ENCODE data around the gene BCL2. TPM values are rescaled to one million over a fixed set of nuclear protein-coding genes. Genes with fewer than 3 reads are reported as not detected.

The BCL2 gene
- polyA plus RNA-seq, 4 donors: 23.3 to 28.8 (median 27.1) TPM

DNA sequence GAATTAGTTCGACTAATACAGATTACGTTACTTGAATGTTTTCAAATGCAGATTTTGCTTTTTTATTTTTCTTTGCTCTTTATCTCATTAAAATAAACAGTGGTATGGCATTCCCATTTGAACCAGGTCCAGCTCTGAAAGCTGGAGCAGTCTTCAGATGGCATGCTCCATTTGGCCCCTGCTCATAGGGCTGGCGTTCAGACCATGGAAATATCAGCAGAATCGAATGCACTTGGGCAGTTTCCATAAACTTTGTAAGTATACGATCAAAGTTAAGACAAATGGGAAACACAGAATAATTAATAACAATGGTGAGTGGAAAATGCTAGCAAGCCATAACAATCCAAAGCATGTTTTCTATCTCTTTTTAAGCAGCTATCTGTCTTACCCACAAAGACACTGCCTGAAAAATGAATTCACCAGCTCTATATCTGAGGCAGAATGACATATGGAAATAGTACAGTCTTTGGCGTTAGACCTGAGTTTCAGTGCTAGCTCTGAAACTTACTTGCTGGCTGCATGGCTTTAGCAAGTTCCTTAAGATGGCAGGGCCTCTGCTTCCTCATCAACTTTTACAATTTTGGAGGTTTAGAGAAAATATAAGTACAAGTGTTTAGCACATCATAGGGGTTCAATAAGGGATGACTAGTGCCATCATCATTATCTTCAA is 131.6 kb downstream of the BCL2 start:
- no peak for DNase-seq (ENCODE audit: low read depth in 4 of 4, low spot score in 3 of 4)

DNA sequence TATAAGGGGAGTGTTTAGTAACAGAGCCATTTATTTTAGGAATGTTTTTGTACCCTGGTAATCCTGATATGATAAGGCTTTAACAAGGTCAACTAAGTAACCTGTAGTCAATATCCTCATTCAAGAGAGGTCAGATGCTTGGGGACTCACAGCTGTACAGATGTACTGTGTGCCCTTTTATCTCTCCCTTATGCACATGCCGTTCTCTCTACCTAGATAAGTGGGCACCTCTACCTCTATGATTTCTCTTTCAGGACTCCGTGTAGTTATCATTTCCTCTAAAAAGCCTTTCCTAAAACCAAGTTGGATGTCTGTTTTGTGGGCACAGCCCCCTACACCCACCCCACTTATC is 132.4 kb downstream of the BCL2 start:
- DNase-seq (ENCODE audit: low read depth in 4 of 4, low spot score in 3 of 4): no peak

- DNase-seq (ENCODE audit: low read depth in 4 of 4, low spot score in 3 of 4): no peak
Measured at GRCh38 chr18:63186520-63187222, 132.9 kb downstream of the BCL2 start.

DNA sequence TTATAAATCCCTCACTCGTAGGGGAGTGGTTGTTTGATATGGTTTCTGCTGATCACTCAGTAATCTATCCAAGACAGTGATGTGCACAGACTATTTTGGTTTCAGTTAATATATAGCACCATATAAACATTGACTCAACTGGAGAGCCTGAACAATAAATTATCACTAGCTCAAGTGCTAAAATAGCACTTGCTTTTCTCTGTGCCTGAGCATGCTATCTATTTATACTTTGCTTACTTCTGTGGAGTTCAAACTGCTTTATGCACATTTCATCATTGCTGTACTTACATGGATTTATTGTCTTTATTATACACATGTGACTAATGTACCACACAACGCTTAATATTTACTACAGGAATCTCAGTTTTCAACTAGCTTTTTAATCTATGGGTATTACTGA is 133.6 kb downstream of the BCL2 start:
- no peak for DNase-seq (ENCODE audit: low read depth in 4 of 4, low spot score in 3 of 4)

DNA sequence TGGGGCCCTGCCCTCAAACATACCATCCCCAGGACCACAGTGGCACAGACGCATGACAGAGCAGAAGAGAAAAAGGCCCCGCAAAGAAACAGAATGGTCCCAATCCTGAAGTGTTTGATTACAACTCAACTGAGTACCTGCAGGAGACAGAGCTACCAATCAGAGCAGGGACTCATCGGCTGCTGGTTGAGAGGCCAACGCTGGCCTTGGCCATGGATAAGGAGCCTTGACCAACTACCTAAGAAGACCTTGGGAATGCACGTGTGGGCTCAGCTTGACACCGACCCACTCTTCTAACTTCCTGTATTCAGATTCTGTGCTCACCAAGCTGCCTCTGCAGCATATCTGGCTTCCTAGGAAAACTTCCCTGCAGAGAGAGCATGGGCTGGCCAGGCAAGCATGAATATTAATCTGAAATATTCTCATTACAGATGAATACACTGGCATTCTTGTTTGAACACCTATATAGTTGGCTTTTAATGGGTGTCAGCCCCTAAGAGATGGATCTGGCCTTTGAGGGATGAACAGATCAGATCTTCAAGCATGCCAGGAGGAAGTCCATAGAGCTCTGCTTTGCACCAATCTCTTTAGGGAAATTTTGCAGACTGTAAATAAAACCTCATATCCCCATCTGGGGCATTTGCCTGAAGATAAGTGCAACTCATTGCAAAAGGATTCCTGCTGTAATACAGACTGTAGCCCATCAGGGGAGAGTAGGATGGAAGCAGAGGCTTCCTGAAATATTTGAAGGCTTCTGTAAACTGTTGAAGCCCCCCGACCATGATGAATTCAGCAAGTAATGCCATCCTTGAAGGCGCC is 135.4 kb downstream of the BCL2 start:
- no peak for DNase-seq (ENCODE audit: low read depth in 4 of 4, low spot score in 3 of 4)

- no peak for DNase-seq (ENCODE audit: low read depth in 4 of 4, low spot score in 3 of 4)
Measured at GRCh38 chr18:63183378-63183777, 136.2 kb downstream of the BCL2 start.

- no peak for DNase-seq (ENCODE audit: low read depth in 4 of 4, low spot score in 3 of 4)
Measured at GRCh38 chr18:63182861-63183260, 136.7 kb downstream of the BCL2 start.

- DNase-seq (ENCODE audit: low read depth in 4 of 4, low spot score in 3 of 4): no peak
Measured at GRCh38 chr18:63182310-63182772, 137.2 kb downstream of the BCL2 start.

DNA sequence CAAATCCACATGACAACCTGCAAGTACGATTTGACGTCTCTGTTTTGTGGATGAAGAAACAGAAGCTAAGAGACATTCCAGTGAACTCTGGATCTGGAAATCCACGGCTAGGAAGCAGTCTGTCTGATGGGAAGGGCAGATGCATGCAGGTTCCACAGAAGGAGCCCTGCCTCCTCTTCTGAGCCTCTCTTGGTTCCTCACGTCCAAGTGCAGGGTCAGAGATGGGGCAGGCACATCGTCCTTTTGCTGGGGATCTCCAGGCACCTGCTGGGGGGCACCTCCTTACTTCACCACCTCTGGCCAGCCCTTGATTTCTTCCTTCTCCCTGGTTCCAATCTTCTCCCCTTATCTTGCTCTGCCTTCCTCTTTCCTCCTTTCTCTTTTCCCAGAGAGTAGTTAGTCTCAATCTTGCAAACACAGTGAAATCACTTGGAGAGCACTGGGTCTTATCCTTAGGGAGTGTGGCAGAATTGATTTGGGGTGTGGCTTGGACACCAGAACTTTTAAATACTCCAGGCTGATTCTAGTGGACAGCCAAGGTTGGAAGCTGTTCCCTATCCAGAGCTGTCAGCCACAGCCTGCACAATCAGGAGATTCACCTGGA is 137.8 kb downstream of the BCL2 start:
- no peak for DNase-seq (ENCODE audit: low read depth in 4 of 4, low spot score in 3 of 4)

GRCh38 chr18:63180971-63181376 is 138.6 kb downstream of the BCL2 start:
- no peak for DNase-seq (ENCODE audit: low read depth in 4 of 4, low spot score in 3 of 4)

DNA sequence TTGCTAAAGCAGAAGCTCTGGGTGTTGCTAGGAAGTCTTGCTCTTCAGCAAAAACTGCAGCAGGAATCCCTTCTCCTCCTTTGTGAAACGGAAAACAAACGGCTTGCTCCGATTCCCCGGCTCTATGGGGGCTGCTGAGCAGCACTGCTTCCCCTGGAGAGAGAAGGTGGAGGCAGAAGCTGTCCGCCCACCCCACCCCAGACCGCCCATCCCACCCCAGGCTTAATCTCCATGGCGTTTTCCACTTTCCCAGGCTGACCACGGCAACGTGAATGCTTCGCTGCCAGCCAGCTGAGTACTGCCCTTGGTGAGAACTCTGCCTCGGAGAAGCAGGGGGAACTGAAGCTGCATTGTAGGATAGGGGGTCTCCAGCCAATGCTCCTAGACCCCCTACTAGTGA is 139.2 kb downstream of the BCL2 start:
- no peak for DNase-seq (ENCODE audit: low read depth in 4 of 4, low spot score in 3 of 4)

DNA sequence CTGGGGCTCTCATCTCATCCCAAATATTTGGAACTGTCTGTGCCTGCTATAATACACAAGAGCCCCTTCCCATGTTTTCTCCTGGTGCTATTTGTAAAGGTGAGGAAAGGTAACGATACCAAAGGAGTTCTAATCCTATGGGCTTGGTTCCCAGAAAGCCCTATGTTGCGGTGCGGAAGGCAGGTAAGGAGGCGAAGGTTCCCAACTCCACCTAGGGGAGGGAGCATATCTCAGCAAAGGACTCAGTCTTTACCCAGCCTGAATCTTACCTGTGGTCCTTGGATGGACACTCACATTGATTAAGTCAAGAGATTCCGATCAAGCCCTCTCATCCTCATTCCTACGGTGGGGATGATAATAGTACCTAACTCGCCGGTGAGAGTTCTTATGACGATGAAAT is 140.1 kb downstream of the BCL2 start:
- no peak for DNase-seq (ENCODE audit: low read depth in 4 of 4, low spot score in 3 of 4)

DNA sequence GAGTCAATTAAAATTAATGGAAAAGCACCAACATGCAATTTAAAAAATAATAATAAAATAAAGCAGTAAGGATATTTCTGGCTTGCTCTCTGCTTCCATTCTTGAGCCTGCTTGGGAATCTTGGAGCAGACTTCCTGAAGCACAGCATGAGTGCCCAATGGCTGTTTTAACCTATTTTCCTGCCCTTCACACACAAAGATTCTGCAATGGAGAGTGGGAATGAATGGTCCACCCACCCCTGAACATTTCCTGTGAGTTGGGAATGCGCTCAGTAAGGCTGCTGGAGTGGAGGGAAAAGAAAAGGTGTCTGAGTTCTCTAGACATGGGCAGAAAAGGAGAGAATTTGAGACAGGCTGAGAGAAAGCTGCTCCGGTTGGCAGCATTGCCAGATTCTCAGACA is 140.6 kb downstream of the BCL2 start:
- no peak for DNase-seq (ENCODE audit: low read depth in 4 of 4, low spot score in 3 of 4)

- no peak for DNase-seq (ENCODE audit: low read depth in 4 of 4, low spot score in 3 of 4)
Measured at GRCh38 chr18:63177919-63178821, 141.4 kb downstream of the BCL2 start.

DNA sequence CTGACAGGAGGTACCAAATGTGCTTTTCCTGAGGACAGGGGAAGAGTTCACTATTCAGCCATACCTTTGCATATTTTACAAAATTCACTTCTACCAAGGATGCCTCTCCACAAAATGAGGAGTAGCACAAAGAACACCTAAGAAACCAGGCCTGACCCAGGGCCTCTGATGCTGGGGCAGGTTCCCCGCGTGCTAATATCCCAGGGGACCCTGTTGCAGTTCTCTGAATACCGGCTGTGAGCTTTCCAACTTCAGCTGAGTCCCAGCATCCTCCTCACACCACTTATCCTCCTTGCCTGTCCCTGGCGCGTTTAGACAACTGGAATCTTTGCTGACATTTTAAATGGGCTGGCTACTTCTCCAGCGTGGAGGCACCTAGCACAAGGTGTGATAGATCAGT is 142.3 kb downstream of the BCL2 start:
- DNase-seq (ENCODE audit: low read depth in 4 of 4, low spot score in 3 of 4): no peak

DNA sequence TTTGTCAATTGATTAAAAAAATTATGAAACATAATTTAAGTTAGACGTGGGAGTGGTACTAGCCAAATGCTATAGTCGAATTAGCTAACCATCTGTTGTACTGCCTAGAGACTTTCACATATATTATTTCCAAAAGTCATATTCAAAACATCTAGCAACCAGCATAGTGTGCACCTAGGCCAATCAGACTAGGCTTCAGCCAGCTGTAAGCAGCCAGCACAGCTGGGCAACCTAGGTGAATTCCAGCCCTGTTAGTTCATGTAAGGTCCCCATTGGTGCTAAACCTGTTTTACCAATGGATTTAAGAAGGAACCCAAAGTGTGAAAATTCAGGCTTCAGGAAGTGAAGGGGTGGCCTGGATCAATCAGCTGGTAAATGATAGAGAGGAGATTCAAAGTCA is 144.3 kb downstream of the BCL2 start:
- no peak for DNase-seq (ENCODE audit: low read depth in 4 of 4, low spot score in 3 of 4)

DNA sequence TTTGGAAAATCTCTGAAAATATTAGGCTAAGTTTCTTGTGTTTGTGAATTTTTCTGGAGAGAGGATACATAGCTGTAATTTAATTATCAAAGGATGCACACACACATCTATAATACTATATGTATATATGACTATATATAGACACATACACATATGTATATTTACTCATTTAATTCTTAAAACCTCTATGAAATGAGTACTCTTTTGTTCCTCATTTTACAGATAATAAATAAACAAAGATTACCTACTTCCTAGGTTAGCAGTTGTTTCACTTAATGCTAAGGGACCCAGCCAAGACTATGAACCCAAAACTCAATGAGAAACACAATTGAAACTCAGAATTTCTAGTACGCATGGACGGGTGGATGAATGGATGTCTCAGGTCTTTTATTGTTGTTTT is 145.6 kb downstream of the BCL2 start:
- DNase-seq (ENCODE audit: low read depth in 4 of 4, low spot score in 3 of 4): no peak

- no peak for DNase-seq (ENCODE audit: low read depth in 4 of 4, low spot score in 3 of 4)
Measured at GRCh38 chr18:63169853-63170252, 149.7 kb downstream of the BCL2 start.

DNA sequence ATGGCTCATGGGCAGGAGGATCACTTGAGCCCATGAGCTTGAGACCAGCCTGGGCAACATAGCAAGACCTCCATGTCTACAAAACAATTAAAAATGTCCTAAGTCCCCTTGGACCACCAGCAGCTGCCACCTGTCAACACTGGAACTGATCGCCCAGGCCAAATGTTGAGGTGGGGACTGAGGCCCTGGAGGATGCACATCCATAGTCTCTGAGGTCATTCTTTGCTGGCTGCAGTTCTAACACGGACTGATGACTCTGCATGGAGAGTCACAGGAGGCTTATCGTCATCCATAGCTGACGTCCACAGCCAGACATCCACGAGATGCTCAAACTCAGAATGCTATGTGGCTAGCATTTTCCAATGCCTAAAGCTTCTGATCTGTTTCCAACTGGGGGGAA is 151.3 kb downstream of the BCL2 start:
- DNase-seq (ENCODE audit: low read depth in 4 of 4, low spot score in 3 of 4): no peak

DNA sequence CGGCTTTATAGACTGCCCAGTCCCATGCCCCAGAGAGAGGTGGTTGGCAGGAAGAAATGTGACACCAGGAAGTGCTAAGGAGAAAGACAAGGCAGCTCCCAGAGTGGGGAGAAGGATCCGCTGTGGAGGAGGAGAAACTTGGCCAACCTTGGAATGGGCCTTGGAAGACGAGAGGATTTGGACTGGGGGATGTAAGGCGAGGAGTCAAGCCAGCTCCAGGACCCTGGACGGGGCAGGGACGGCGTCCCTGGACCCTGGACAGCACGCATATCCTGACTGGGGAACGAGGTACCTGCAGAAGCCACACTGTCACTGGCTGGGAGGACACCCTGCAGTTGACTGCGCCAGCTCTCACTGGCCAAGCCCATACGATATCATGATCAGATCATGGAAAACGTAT is 153.4 kb downstream of the BCL2 start:
- no peak for DNase-seq (ENCODE audit: low read depth in 4 of 4, low spot score in 3 of 4)

All from right renal pelvis (tissue), 4 donors.